MM.1S (cell line): ENCODE results near the gene SLC24A3.

Experiments used
- DNase-seq: peaks from one replicate; pipeline ENCODE4 v3.0.0-alpha.2; 2015
- H2AFZ ChIP-seq: fragments of 300-600 bp; sonication (generic); 2 replicates; pipeline ENCODE4 v1.6.0; 2016; ENCODE audit warnings: antibody characterized with exemption, low read length
- H3F3A ChIP-seq: fragments of 300-600 bp; sonication (generic); 2 replicates; pipeline ENCODE4 v1.6.1; 2016; ENCODE audit warnings: mild to moderate bottlenecking, antibody characterized with exemption, low read length, moderate library complexity, mixed read lengths; ENCODE audit not compliant: insufficient read depth
- H3K27ac ChIP-seq: fragments of 300-600 bp; sonication (generic); 2 replicates; pipeline ENCODE4 v1.5.1; 2016; ENCODE audit warnings: mild to moderate bottlenecking, low read length
- H3K27me3 ChIP-seq: fragments of 300-600 bp; sonication (generic); replicated peaks from 2 replicates; pipeline ENCODE4 v1.6.0; 2016; ENCODE audit warnings: low read length; ENCODE audit not compliant: insufficient read depth
- H3K36me3 ChIP-seq: fragments of 300-600 bp; sonication (generic); replicated peaks from 2 replicates; pipeline ENCODE4 v1.6.1; 2016; ENCODE audit warnings: mild to moderate bottlenecking, low read length, mixed read lengths; ENCODE audit not compliant: insufficient read depth
- H3K4me1 ChIP-seq: fragments of 300-600 bp; sonication (generic); 2 replicates; pipeline ENCODE4 v1.6.1; 2016; ENCODE audit warnings: low read length, mixed read lengths
- H3K4me2 ChIP-seq: fragments of 300-600 bp; sonication (generic); 2 replicates; pipeline ENCODE4 v1.6.0; 2016; ENCODE audit warnings: low read depth, low read length
- H3K4me3 ChIP-seq: fragments of 300-600 bp; sonication (generic); 2 replicates; pipeline ENCODE4 v1.5.1; 2016; ENCODE audit warnings: low read length, mixed read lengths
- H3K79me2 ChIP-seq: fragments of 300-600 bp; sonication (generic); 2 replicates; pipeline ENCODE4 v1.6.1; 2016; ENCODE audit warnings: mixed run types, low read length, mixed read lengths
- H3K9ac ChIP-seq: fragments of 300-600 bp; sonication (generic); 2 replicates; pipeline ENCODE4 v1.6.1; 2016; ENCODE audit warnings: low read length, mixed read lengths
- H3K9me2 ChIP-seq: fragments of 300-600 bp; sonication (generic); replicated peaks from 2 replicates; pipeline ENCODE4 v1.6.1; 2016; ENCODE audit warnings: mild to moderate bottlenecking, low read length, mixed read lengths; ENCODE audit not compliant: insufficient read depth
- H3K9me3 ChIP-seq: fragments of 300-600 bp; sonication (generic); replicated peaks from 2 replicates; pipeline ENCODE4 v1.6.1; 2016; ENCODE audit warnings: mild to moderate bottlenecking, low read length, mixed read lengths; ENCODE audit not compliant: insufficient read depth
- H4K20me1 ChIP-seq: fragments of 300-600 bp; sonication (generic); 2 replicates; pipeline ENCODE4 v1.6.1; 2016; ENCODE audit warnings: mild to moderate bottlenecking, low read length, moderate library complexity, mixed read lengths; ENCODE audit not compliant: insufficient read depth
- EZH2 ChIP-seq: fragments of 300-600 bp; sonication (generic); optimal IDR thresholded peaks from 2 replicates; pipeline ENCODE3; 2017; ENCODE audit warnings: low read depth, mild to moderate bottlenecking, antibody characterized with exemption, low read length, mixed read lengths
- EZH2phosphoT487 ChIP-seq: fragments of 300-600 bp; sonication (generic); IDR thresholded peaks from 2 replicates; pipeline ENCODE4 v1.6.1; 2018; ENCODE audit warnings: antibody characterized with exemption, low read length
- TF ChIP-seq, protein P1 (sequence below): fragments of 300-600 bp; sonication (generic); IDR thresholded peaks from 2 replicates; pipeline ENCODE4 v1.5.1; 2016; ENCODE audit warnings: antibody characterized with exemption, low read length, mixed read lengths

SLC24A3 gene

DNA sequence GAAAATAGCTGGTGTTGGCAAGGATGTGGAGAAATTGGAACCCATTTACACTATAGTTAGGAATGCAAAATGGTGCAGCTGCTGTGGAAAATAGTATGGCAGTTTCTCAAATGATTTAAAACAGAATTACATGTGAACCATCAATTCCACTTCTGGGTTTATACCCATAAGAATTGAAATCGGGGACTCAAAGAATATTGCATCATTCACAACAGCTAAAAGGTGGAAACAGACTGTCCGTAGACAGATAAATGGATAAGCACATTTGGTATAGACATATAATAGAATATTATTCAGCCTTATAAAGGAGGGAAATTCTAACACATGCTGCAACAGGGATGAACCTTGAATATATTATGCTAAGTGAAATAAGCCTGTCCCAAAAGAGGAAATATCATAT, 355.7 kb downstream of the SLC24A3 start:
- Histone ChIP-seq H3K4me2 (no peak overlapping the region), H3K9me2 (no peaks in the 10 kb centered on the region), H3K79me2 (no peaks in the 10 kb centered on the region), H3K4me3 (no peak overlapping the region), H2AFZ (no peak overlapping the region), H3K27ac (no peak overlapping the region), H3F3A (peaks cover 5% of the 10 kb centered on the region; the same call in 1 of the 2 replicates), H3K36me3 (no peaks in the 10 kb centered on the region), H4K20me1 (no peaks in the 10 kb centered on the region), H3K9ac (no peak overlapping the region), H3K9me3 (no peaks in the 10 kb centered on the region), H3K27me3 (no peaks in the 10 kb centered on the region), H3K4me1 (peaks cover 20% of the 10 kb centered on the region)
- TF ChIP-seq EZH2 (no peak), EZH2phosphoT487 (no peak)
- TF ChIP-seq, protein P1, sequence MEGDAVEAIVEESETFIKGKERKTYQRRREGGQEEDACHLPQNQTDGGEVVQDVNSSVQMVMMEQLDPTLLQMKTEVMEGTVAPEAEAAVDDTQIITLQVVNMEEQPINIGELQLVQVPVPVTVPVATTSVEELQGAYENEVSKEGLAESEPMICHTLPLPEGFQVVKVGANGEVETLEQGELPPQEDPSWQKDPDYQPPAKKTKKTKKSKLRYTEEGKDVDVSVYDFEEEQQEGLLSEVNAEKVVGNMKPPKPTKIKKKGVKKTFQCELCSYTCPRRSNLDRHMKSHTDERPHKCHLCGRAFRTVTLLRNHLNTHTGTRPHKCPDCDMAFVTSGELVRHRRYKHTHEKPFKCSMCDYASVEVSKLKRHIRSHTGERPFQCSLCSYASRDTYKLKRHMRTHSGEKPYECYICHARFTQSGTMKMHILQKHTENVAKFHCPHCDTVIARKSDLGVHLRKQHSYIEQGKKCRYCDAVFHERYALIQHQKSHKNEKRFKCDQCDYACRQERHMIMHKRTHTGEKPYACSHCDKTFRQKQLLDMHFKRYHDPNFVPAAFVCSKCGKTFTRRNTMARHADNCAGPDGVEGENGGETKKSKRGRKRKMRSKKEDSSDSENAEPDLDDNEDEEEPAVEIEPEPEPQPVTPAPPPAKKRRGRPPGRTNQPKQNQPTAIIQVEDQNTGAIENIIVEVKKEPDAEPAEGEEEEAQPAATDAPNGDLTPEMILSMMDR = no peak
- DNase-seq = no peak

DNA sequence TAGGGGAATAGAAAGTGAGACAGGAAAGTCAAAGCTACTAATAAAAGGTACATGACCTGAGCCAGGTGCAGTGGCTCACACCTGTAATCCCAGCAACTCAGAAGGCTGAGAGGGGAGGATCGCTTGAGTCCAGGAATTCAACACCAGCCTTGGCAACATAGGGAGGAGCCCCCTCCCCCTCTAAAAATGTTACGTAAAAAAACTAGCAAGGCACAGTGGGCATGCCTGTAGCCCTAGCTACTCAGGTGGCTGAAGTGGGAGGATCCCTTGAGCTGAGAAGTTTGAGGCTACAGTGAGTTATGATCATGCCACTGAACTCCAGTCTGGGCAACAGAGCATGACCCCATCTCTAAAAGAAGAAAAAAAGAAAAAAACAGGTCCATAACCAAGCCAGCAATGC, 359.6 kb downstream of the SLC24A3 start:
- peak; percentile 25 for DNase-seq
- Histone ChIP-seq H3K9me2 (no peaks in the 10 kb centered on the region), H3K4me1 (peaks cover 23% of the 10 kb centered on the region), H3K4me3 (no peak overlapping the region), H3K9me3 (no peaks in the 10 kb centered on the region), H3K27me3 (no peaks in the 10 kb centered on the region), H3K9ac (no peak overlapping the region), H2AFZ (no peak overlapping the region), H3K27ac (no peak overlapping the region), H3K79me2 (no peaks in the 10 kb centered on the region), H4K20me1 (no peaks in the 10 kb centered on the region), H3F3A (peaks cover 5% of the 10 kb centered on the region; the same call in 1 of the 2 replicates), H3K36me3 (no peaks in the 10 kb centered on the region), H3K4me2 (peak overlapping the region; percentile 38; the same call in 1 of the 2 replicates)
- TF ChIP-seq, protein P1 = no peak
- TF ChIP-seq EZH2 = no peak
- no peak for TF ChIP-seq EZH2phosphoT487

- Histone ChIP-seq H3K36me3 (no peaks in the 10 kb centered on the region), H3K4me2 (no peak overlapping the region), H3K27me3 (no peaks in the 10 kb centered on the region), H3K9me3 (no peaks in the 10 kb centered on the region), H3F3A (no peaks in the 10 kb centered on the region), H4K20me1 (no peaks in the 10 kb centered on the region), H3K79me2 (no peaks in the 10 kb centered on the region), H3K9ac (no peak overlapping the region), H3K4me1 (0 out of 2 replicates have a peak, but pooled peaks cover 3% of the 10 kb centered on the region), H3K4me3 (no peak overlapping the region), H2AFZ (no peak overlapping the region), H3K9me2 (no peaks in the 10 kb centered on the region), H3K27ac (no peak overlapping the region)
- DNase-seq = no peak
- TF ChIP-seq EZH2 = no peak
- no peak for TF ChIP-seq EZH2phosphoT487
- TF ChIP-seq, protein P1 = no peak
Observed at GRCh38 chr20:19577692-19578091, 365.2 kb downstream of the SLC24A3 start.

- no peaks in the 10 kb centered on the region for H3K27me3 ChIP-seq
- no peak overlapping the region for H3K27ac ChIP-seq
Observed at GRCh38 chr20:19582782-19583181, 370.3 kb downstream of the SLC24A3 start.

More at GRCh38 chr20:19582782-19583181, 370.3 kb downstream of the SLC24A3 start:
- H3K9ac ChIP-seq = no peak overlapping the region
- H3K9me2 ChIP-seq = no peaks in the 10 kb centered on the region
- no peaks in the 10 kb centered on the region for H3K4me1 ChIP-seq
- H2AFZ ChIP-seq = no peak overlapping the region
- TF ChIP-seq EZH2 (no peak), EZH2phosphoT487 (no peak)
- TF ChIP-seq, protein P1 = no peak
- no peaks in the 10 kb centered on the region for H3K36me3 ChIP-seq
- no peak overlapping the region for H3K4me2 ChIP-seq
- no peaks in the 10 kb centered on the region for H3K79me2 ChIP-seq
- no peak overlapping the region for H3K4me3 ChIP-seq
- no peak for DNase-seq
- H3F3A ChIP-seq = no peaks in the 10 kb centered on the region
- no peaks in the 10 kb centered on the region for H3K9me3 ChIP-seq
- no peaks in the 10 kb centered on the region for H4K20me1 ChIP-seq
